RWPE1 (cell line): ENCODE measurements around the gene B3GAT1.

Experiments
- CTCF ChIA-PET: fragments of 350-600 bp; sonication (Branson Sonifier 250); formaldehyde crosslinking; extraction: SDS; loops from one replicate; lab custom pipeline; 2021; lab: Yijun Ruan, JAX
- POLR2A ChIA-PET: fragments of 400-600 bp; formaldehyde crosslinking; extraction: SDS; loops from one replicate; lab custom pipeline; 2020; ENCODE audit warnings: antibody characterized with exemption; ENCODE audit not compliant: low non-redundant PET; lab: Yijun Ruan, JAX
- DNase-seq: peaks from one replicate; pipeline ENCODE4 v3.0.0; 2012; ENCODE audit warnings: low spot score
- H3K27ac ChIP-seq: fragments of 450-650 bp; 2 replicates; pipeline ENCODE4 v1.5.1; 2017
- CTCF ChIP-seq: fragments of 450-650 bp; conservative IDR thresholded peaks from 2 replicates; pipeline ENCODE4 v1.5.1; 2017; ENCODE audit warnings: low read depth, mild to moderate bottlenecking

B3GAT1 gene

DNA sequence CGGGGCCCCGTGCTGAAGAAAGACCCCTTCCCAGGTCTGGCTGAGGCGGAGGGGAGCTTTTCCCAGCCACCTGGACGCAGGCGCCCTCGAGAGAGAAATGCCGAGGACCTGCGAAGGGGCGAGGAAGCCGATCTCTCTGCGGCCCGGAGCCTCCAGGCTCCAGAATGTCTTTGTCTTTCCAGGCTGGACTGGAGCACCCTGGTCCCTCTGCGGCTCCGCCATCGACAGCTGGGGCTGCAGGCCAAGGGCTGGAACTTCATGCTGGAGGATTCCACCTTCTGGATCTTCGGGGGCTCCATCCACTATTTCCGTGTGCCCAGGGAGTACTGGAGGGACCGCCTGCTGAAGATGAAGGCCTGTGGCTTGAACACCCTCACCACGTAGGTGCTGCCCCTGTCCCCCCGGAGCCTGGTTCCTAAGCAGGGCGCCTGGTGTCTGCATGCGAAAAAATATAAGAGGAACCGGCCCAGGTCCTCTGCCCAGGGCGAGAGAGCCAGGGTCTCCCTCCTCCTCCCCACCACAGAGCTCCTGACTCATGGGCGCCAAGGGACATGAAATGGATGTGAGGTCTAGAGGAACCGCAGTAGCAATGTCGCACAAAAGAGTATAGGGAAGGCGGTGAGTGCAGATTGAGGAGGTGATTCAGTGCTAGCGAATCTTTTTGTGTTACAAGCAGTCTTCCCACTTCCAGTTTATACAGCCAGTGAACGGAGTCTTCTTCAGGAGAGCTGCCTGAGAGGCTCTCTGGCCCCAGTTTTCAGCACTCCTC lies 69.3 kb downstream of the B3GAT1 start:
- no peak for TF ChIP-seq CTCF
- DNase-seq: no peak
- POLR2A ChIA-PET: no interaction called here
- no peak overlapping the region for H3K27ac ChIP-seq
- CTCF ChIA-PET: no interaction called here

- no peak for TF ChIP-seq CTCF
- ChIA-PET POLR2A (no interaction called here), CTCF (no interaction called here)
- DNase-seq: no peak
- H3K27ac ChIP-seq: no peak overlapping the region
These were observed 70.1 kb downstream of the B3GAT1 start for GRCh38 chr11:134341805-134342571.

GRCh38 chr11:134340354-134340964 lies 71.6 kb downstream of the B3GAT1 start:
- DNase-seq: no peak
- no peak for TF ChIP-seq CTCF
- H3K27ac ChIP-seq: no peak overlapping the region
- CTCF ChIA-PET: no interaction called here
- POLR2A ChIA-PET: no interaction called here

DNA sequence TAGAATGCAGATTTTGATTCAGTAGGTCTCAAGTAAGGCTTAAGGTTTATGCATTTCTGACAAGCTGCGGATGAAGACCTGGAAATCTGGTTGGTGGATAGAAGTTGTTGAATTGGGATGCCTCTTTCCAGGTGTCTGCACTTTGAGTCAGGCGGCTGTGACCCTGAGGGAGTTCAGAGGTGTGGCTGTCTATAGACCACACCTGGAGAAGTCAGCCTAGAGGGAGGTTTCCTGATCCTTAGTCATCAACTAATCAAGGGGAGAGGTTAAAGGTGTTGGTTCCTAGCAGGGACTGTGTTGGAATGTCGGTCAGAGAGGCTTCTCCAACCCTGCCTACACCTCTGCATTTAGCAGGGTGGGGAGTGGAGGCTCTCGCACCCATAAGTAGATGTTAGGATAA lies 72.3 kb downstream of the B3GAT1 start:
- POLR2A ChIA-PET: no interaction called here
- DNase-seq: peak; percentile 80
- TF ChIP-seq CTCF: no peak
- H3K27ac ChIP-seq: no peak overlapping the region
- CTCF ChIA-PET: interaction anchor here (0.6 kb wide), 1 partner anchor 13 kb away, joined by 3 read pairs; no protein-coding TSS in a partner anchor

GRCh38 chr11:134338654-134339053 lies 73.4 kb downstream of the B3GAT1 start:
- POLR2A ChIA-PET: no interaction called here

More at GRCh38 chr11:134338654-134339053, 73.4 kb downstream of the B3GAT1 start:
- CTCF ChIA-PET: interaction anchor here (0.7 kb wide), 1 partner anchor 737 kb away, joined by 3 read pairs; no protein-coding TSS in a partner anchor
- TF ChIP-seq CTCF: no peak
- DNase-seq: no peak
- H3K27ac ChIP-seq: no peak overlapping the region
